HG03139 (cell line): ENCODE results near the gene CCDC142.

ENCODE experiments used
- ATAC-seq: cut with Tn5 transposase; IDR thresholded peaks from one replicate; pipeline ENCODE4 v1.9.1; 2021; ENCODE audit not compliant: unreplicated experiment

Gene CCDC142

GRCh38 chr2:74515271-74515980, 32.6 kb upstream of the CCDC142 start:
- ATAC-seq: peak; percentile 29

- no peak for ATAC-seq
Measured at GRCh38 chr2:74514368-74515270, 31.8 kb upstream of the CCDC142 start, which contains the start of gene TLX2. TLX2 (plus strand) TSS chr2:74514450; CDS start chr2:74514807, 357 bp downstream.

- ATAC-seq: no peak
Measured at GRCh38 chr2:74513605-74514367, 31.0 kb upstream of the CCDC142 start.

- ATAC-seq: no peak
Measured at GRCh38 chr2:74512744-74513604, 30.2 kb upstream of the CCDC142 start.

- no peak for ATAC-seq
Measured at GRCh38 chr2:74511104-74511989, 28.5 kb upstream of the CCDC142 start.

GRCh38 chr2:74510272-74510671, 27.5 kb upstream of the CCDC142 start:
- ATAC-seq: no peak

- ATAC-seq: no peak
Measured at GRCh38 chr2:74507926-74508520, 25.2 kb upstream of the CCDC142 start.

- peak; percentile 86 for ATAC-seq
Measured at GRCh38 chr2:74507145-74507925, 24.5 kb upstream of the CCDC142 start, which contains the start of gene PCGF1. PCGF1 (minus strand) TSS chr2:74507695; CDS start chr2:74507668, 27 bp downstream.

GRCh38 chr2:74505448-74506246, 22.8 kb upstream of the CCDC142 start:
- ATAC-seq: no peak

GRCh38 chr2:74504591-74504990, 21.8 kb upstream of the CCDC142 start:
- ATAC-seq: no peak

GRCh38 chr2:74503506-74504475, 21.0 kb upstream of the CCDC142 start:
- ATAC-seq: no peak

GRCh38 chr2:74502720-74503505, 20.1 kb upstream of the CCDC142 start:
- ATAC-seq: peak; percentile 32

- ATAC-seq: no peak
Measured at GRCh38 chr2:74502147-74502719, 19.4 kb upstream of the CCDC142 start.

GRCh38 chr2:74501335-74502071, 18.7 kb upstream of the CCDC142 start:
- ATAC-seq: no peak
